ENCODE results near the gene NT5DC2.

The NT5DC2 gene

GRCh38 chr3:52509753-52510328 lies 23.8 kb downstream of the NT5DC2 start:
- DNase-seq = no peak

DNA sequence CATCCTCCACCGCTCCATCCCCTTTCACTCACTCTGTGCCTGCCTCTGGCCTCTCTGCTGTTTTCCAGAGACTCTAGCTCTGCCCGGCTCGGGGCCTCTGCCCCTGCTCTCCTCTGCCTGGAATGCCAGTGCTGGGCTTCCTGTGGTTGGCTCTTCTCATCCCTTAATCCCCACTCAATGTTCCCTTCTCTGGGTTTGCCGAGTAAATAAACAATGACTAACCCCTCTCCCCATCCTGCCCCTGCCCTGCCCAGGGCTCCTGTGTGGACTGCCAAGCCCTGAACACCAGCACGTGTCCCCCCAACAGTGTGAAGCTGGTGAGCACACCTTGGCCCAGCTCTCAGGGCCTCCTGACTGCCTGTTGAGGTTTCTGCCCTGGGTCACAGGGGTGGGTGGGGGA lies 26.3 kb downstream of the NT5DC2 start:
- no peak for DNase-seq

- DNase-seq = no peak
These were observed 27.2 kb downstream of the NT5DC2 start for GRCh38 chr3:52506266-52506966.

- no peak for DNase-seq
These were observed 28.7 kb downstream of the NT5DC2 start for GRCh38 chr3:52504977-52505376.

DNA sequence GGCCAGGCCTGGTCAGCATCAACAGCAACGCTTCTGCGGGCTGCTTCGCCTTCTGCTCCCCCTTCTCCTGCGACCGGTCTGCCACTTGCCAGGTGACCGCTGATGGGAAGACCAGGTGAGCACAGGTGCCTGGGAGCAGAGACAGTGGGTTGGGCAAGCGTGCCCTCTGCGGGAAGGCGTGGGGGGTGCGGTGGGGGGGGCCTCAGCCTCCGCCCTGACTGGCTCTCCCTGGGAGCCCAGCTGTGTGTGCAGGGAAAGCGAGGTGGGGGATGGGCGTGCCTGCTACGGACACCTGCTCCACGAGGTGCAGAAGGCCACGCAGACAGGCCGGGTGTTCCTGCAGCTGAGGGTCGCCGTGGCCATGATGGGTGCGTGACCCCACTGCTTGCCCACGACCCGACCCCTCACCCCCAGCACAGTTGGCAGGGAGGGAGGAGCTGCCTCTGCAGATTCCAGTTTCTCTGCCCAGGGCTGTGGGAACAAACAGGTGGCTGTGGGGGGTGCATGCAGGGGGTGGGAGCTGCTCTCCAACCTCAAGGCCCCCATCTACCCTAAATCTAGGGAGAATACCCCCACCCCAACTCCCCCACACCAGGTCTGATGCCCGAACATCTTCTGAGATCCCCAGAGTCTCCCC lies 29.8 kb downstream of the NT5DC2 start:
- no peak for DNase-seq

DNA sequence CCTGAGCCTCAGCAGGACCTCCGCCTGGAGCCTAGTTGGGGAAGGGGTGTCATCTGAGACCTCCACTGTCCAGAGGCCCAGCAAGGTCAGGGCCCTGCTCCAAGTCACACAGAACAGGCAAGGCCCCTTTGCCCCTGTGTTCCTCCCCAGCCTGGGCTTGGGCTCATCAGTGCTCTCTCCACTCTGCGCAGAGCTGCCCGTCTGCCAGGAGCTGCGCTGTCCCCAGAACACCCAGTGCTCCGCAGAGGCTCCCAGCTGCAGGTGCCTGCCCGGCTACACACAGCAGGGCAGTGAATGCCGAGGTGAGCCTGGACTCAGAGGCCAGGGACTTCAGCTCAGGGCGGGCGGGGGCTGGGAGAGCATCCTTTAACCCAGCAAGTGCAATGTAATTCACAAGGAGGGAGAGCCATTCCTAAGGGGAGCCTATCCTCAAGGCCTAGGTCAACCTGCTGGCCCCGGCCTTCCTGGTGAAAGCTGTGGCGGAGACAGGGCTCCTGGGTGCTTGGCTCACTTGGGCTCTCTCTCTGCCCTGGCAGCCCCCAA lies 30.8 kb downstream of the NT5DC2 start:
- DNase-seq = no peak

GRCh38 chr3:52502001-52502400 lies 31.7 kb downstream of the NT5DC2 start:
- DNase-seq = no peak

DNA sequence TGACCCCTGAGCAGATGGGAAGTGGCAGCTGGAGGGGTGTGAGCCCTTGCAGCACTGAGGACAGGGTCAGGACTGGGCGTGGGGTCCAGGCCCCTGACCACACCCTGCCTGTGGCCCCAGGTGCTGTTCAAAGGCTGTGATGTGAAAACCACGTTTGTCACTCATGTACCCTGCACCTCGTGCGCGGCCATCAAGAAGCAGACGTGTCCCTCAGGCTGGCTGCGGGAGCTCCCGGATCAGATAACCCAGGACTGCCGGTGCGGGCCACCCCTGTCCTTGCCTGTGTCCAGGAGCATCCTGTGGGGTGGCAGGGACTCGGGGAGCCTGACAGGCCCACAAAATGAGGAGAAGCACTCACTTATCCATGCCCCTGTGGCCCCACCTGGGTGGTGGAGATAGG lies 32.6 kb downstream of the NT5DC2 start:
- DNase-seq = no peak

DNA sequence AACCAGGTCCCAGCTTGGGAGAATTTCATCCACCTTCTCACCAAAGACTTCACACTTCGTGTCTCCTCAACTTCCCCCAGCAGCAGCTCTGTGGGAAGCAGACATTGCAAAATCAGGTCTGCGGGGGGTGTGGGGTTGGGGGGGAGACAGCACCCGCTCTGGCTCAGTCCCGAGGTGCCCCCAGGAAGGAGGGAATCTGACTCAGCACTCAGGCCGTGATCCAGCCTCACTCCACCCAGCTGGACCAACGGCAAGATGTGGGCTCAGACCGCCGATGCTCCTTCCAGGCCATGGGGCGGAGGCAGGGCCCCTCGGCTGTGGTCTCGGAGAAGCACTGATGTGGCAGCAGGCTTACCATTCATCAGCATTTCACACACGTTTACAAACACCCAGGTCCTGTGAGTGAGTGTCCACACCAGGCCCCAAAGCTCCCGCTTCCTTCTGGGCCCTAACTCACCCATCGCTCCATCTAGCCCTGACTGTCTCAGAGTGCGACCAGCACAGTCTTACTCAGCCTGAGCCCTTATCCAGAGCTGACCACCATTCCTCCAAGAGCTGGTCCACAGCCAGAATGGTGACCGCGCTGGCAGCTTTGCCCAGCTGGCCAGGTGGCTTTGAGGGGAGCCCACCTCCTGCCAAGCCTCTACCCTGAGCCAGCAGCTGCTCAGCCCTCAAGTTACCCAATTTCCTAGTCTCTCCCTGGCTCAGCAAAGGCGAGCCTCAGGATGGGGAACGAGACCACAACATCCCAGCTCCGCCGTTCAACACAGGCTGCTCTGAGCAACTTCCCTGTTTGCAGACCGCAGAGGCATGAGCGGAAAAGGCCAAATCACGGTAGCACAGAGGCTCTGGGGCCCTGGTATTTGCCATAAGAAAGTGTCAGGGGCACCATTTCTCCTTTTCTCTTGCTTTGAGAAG lies 35.3 kb downstream of the NT5DC2 start:
- peak; percentile 38 for DNase-seq

GRCh38 chr3:52495777-52496602 lies 37.7 kb downstream of the NT5DC2 start:
- no peak for DNase-seq

GRCh38 chr3:52494886-52495495 lies 38.7 kb downstream of the NT5DC2 start, which contains the start of gene STAB1:
Gene STAB1, plus strand, starts transcription at chr3:52495338. Its CDS starts 76 bp downstream, at chr3:52495414.
- no peak for DNase-seq

DNA sequence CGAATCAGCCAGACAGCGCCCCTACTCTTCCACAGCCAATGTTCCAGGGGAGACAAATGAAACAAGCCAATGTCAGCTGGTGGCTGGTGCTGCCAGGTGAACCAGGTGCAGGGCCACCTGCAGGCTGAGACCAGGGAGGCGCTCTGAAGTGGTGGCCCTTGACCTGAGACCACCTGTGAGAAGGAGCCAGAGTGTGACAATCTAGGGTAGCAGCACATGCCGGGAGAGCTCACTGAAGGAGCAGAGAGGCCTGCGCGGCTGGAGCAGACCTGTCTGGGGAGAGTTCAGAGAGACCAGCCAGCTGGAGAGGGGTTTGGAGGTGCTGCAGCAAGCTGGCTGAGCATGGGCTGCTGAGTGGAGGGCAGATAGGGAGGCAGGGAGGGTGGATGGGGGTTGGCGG lies 39.2 kb downstream of the NT5DC2 start:
- DNase-seq = no peak

DNA sequence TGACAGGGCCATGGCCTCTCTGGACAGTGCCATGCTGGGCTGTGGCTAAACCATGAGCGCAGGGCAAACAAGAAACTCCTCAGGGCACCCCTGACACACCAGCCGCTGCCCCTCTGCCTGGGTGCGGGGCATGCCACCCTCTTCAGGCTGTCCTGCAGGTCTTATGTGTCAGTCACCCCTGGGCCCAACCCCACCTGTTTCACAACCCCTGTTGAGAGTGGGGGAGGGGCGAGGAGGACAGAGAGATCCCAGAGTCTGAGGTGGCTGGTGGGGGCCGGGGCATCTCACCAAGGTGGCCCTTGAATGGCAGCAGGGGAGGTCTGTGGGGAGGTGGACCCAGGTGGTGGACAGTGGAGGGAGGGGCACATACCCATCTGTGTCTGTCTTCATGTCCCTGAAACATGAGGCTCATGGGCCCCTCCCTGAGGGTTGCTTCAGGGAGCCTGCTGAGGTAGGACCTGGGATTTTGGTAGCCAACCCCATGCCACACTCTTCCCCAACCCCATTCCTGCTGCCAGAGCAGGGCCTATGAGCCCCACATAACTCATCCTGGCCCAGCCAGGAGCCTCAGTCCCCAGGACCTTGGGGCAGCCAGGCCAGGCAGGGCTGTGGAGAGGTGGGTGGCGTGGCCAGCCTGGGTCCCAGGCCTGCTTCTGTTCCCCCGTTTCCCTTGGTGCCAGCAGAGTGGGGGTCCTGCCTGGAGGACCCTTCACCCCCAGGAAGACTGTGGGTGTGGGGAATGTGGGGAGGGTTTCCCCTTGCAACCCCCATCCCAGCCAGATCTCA lies 40.2 kb downstream of the NT5DC2 start:
- no peak for DNase-seq

GRCh38 chr3:52492059-52492458 lies 41.6 kb downstream of the NT5DC2 start:
- no peak for DNase-seq

GRCh38 chr3:52490939-52491526 lies 42.6 kb downstream of the NT5DC2 start:
- no peak for DNase-seq

GRCh38 chr3:52490035-52490938 lies 43.4 kb downstream of the NT5DC2 start:
- no peak for DNase-seq

- DNase-seq = no peak
These were observed 44.2 kb downstream of the NT5DC2 start for GRCh38 chr3:52489453-52489852.

DNA sequence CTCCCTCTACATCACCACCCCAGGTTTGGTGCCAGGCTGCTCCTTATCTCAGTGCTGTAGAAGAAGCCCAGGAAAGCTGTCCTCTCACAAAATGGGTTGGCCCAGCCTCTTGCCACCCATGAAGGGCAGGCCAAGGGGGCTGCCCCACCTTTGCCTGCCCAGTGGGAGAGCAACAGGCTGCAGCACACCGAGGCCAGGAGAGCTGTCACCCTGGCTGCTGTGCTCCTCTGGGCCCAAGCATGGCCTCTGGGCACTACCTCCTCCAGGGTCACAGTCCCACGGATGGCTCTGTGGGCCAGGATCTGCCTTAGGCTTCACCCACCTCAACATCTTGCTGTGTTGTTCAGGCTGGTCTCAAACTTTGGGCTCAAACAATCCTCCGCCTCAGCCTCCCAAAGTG lies 44.9 kb downstream of the NT5DC2 start:
- no peak for DNase-seq
